ENCODE measurements around the gene NUP205. TPM values are rescaled to one million over a fixed set of nuclear protein-coding genes. Genes with fewer than 3 reads are reported as not detected.

NUP205 gene
- total and polyA plus RNA-seq, 2 of the 13 experiments (the other 11 are each of a cell fraction or from before 2014, with no cell fraction given) = 46.2 to 87.2 TPM

GRCh38 chr7:135662373-135663114, 104.8 kb downstream of the NUP205 start, which contains the start of gene STMP1 (continued):
- peak; percentile 59; the same call in 1 of the 2 replicates for TF ChIP-seq ZNF549 (CRISPR knock-in tag; IDR thresholded peaks at IDR 0.05)
- peak; percentile 59 for TF ChIP-seq STAG1 (CRISPR knock-in tag; IDR thresholded peaks at IDR 0.05)
- TF ChIP-seq TRIM24 (CRISPR knock-in tag; IDR thresholded peaks at IDR 0.05) = no peak
- no peak for TF ChIP-seq LRRFIP1 (CRISPR knock-in tag; conservative IDR thresholded peaks at IDR 0.05)
- no peak for TF ChIP-seq PAF1 (CRISPR knock-in tag; IDR thresholded peaks at IDR 0.05)
- TF ChIP-seq ZBTB21 (CRISPR knock-in tag; IDR thresholded peaks at IDR 0.05) = no peak
- no peak for TF ChIP-seq THAP8 (CRISPR knock-in tag; IDR thresholded peaks at IDR 0.05; ENCODE audit: borderline replicate concordance)
- no peak for TF ChIP-seq GPBP1L1 (CRISPR knock-in tag; IDR thresholded peaks at IDR 0.05)
- TF ChIP-seq DMTF1 (CRISPR knock-in tag; IDR thresholded peaks at IDR 0.05) = no peak
- TF ChIP-seq ZNF343 (CRISPR knock-in tag; IDR thresholded peaks at IDR 0.05) = peak; percentile 71; the same call in 1 of the 2 replicates
- peak; percentile 78; the same call in 1 of the 2 replicates for TF ChIP-seq THAP7 (CRISPR knock-in tag; IDR thresholded peaks at IDR 0.05)
- no peak for TF ChIP-seq ZNF652 (CRISPR knock-in tag; IDR thresholded peaks at IDR 0.05; ENCODE audit: borderline replicate concordance, low read depth)
- TF ChIP-seq GFI1 (CRISPR knock-in tag; IDR thresholded peaks at IDR 0.05; ENCODE audit: borderline replicate concordance) = peak; percentile 83; the same call in 1 of the 2 replicates
- no peak for TF ChIP-seq PBX2 (CRISPR knock-in tag; IDR thresholded peaks at IDR 0.05)
- TF ChIP-seq SP140L (CRISPR knock-in tag; IDR thresholded peaks at IDR 0.05; ENCODE audit: borderline replicate concordance) = no peak
- 0 out of 2 replicates have a peak, but pooled peaks have one; percentile 47 for TF ChIP-seq ZFYVE20 (CRISPR knock-in tag; IDR thresholded peaks at IDR 0.05; ENCODE audit: borderline replicate concordance, low read depth)
- no peak for TF ChIP-seq NR2F6 (IDR thresholded peaks at IDR 0.05)
- peak; percentile 82; the same call in 1 of the 2 replicates for TF ChIP-seq NR2F6 (CRISPR knock-in tag; IDR thresholded peaks at IDR 0.05)
- no peak for TF ChIP-seq NBN (conservative IDR thresholded peaks at IDR 0.05)
- no peak for TF ChIP-seq JUND (CRISPR knock-in tag; IDR thresholded peaks at IDR 0.05)
- TF ChIP-seq ZBTB1 (CRISPR knock-in tag; IDR thresholded peaks at IDR 0.05; ENCODE audit: borderline replicate concordance) = no peak
- TF ChIP-seq TOPORS (CRISPR knock-in tag; IDR thresholded peaks at IDR 0.05) = peak; percentile 86

All from HepG2 (cell line).